Skeletal muscle cell (primary cell): ENCODE measurements around the gene CD1D.
"Not testable (repeated sequence)": the region's sequence is repeated elsewhere in the genome, so short reads cannot be mapped to it uniquely, and the experiment has no call there.

Source experiments
- DNase-seq: peaks from one replicate; pipeline ENCODE4 v3.0.0-alpha.2; 2010; ENCODE audit warnings: low read depth
- H3K4me3 ChIP-seq: 2 replicates; pipeline ENCODE4 v1.5.1; 2011; ENCODE audit warnings: low read depth, mild to moderate bottlenecking, control low read depth, low read length, moderate library complexity

CD1D gene

GRCh38 chr1:158223445-158223844 lies 42.8 kb downstream of the CD1D start:
- not testable (repeated sequence) for DNase-seq, H3K4me3 ChIP-seq

GRCh38 chr1:158227904-158228623 lies 47.4 kb downstream of the CD1D start:
- H3K4me3 ChIP-seq = no peak overlapping the region
- no peak for DNase-seq
